H1 (cell line): ENCODE measurements around the gene RNF208. TPM values are rescaled to one million over a fixed set of nuclear protein-coding genes. Genes with fewer than 3 reads are reported as not detected.

Experiments used
- CHD7 ChIP-seq: fragments of 300-600 bp; sonication (generic); IDR thresholded peaks from 2 replicates; pipeline ENCODE4 v1.7.1; 2012; ENCODE audit warnings: low read length, moderate library complexity, mild to moderate bottlenecking, inconsistent platforms; ENCODE audit not compliant: insufficient replicate concordance
- GABPA ChIP-seq: IDR thresholded peaks from 2 replicates; pipeline ENCODE4 v1.6.1; 2011; ENCODE audit warnings: mild to moderate bottlenecking, low read length, moderate library complexity, borderline replicate concordance; ENCODE audit not compliant: insufficient read depth
- MAX ChIP-seq: IDR thresholded peaks from 2 replicates; pipeline ENCODE4 v1.6.1; 2012; ENCODE audit warnings: inconsistent platforms
- POLR2A ChIP-seq, 2 experiments: IDR thresholded peaks; 1 replicate in 1 of 2; 2 replicates in 1 of 2; pipeline ENCODE4 v1.6.1; 2011; ENCODE audit warnings: low read depth in 2 of 2, low read length in 2 of 2, mild to moderate bottlenecking in 2 of 2; ENCODE audit errors: control extremely low read depth in 1 of 2
- polyA plus RNA-seq, 7 experiments: library from polyadenylated mRNA; depleted of rRNA in 3 of 7; stranded (reverse) in 5 of 7; unstranded in 2 of 7; fragments of >200 nt in 5 of 7; fragments of 200-250 nt in 2 of 7; gene quantifications; 1 replicate in 5 of 7; 2 replicates in 1 of 7; 4 replicates in 1 of 7; pipeline versions ENCODE4 v1.2.1 to v1.2.3, GENCODE V29; 2011 to 2013; ENCODE audit warnings: missing spikeins in 2 of 7, mixed read lengths in 2 of 7
- total RNA-seq: library from RNA; stranded (reverse); fragmentation: NEBNext Ultra II Directional; extraction: Animal tissue kit (Norgen Biotek cat#: 25700); gene quantifications from 2 replicates; pipeline ENCODE4 v1.2.1, GENCODE V29; 2021

Gene RNF208
- total and polyA plus RNA-seq, 2 of the 8 experiments (the other 6 are each of a cell fraction or from before 2014, with no cell fraction given): 2.7 to 7.7 TPM

- TF ChIP-seq CHD7 (no peak), GABPA (no peak), MAX (no peak), POLR2A (IDR thresholded peaks at IDR 0.05; ENCODE audit: control extremely low read depth in 1 of 2, low read depth in 2 of 2, low read length in 2 of 2) (no peak)
These were observed 42.0 kb upstream of the RNF208 start (continued) for GRCh38 chr9:137264067-137264466.
